Endothelial cell (in vitro differentiated cells): ENCODE results near the gene CEP68. TPM values are rescaled to one million over a fixed set of nuclear protein-coding genes. Genes with fewer than 3 reads are reported as not detected.

Source experiments
- DNase-seq: peaks from one replicate; pipeline ENCODE4 v3.0.0; 2021; ENCODE audit warnings: low spot score
- H3K27ac Mint-ChIP-seq: one replicate; pipeline ENCODE4 v1.8.0; 2021; ENCODE audit warnings: mixed read lengths, inconsistent platforms; ENCODE audit not compliant: unreplicated experiment
- H3K27me3 Mint-ChIP-seq: one replicate; pipeline ENCODE4 v1.8.0; 2021; ENCODE audit warnings: mild to moderate bottlenecking, moderate library complexity, mixed read lengths, inconsistent platforms; ENCODE audit not compliant: unreplicated experiment
- H3K36me3 Mint-ChIP-seq: one replicate; pipeline ENCODE4 v1.8.0; 2021; ENCODE audit warnings: mild to moderate bottlenecking, low read depth, mixed read lengths, inconsistent platforms; ENCODE audit not compliant: unreplicated experiment
- H3K4me1 Mint-ChIP-seq: one replicate; pipeline ENCODE4 v1.8.0; 2021; ENCODE audit warnings: mild to moderate bottlenecking, mixed read lengths, inconsistent platforms; ENCODE audit not compliant: unreplicated experiment
- H3K4me3 Mint-ChIP-seq: one replicate; pipeline ENCODE4 v1.8.0; 2021; ENCODE audit warnings: mild to moderate bottlenecking, mixed read lengths, inconsistent platforms; ENCODE audit not compliant: unreplicated experiment
- H3K9me3 Mint-ChIP-seq: one replicate; pipeline ENCODE4 v1.8.0; 2021; ENCODE audit warnings: mixed read lengths, inconsistent platforms; ENCODE audit not compliant: unreplicated experiment
- total RNA-seq: library from RNA; stranded (reverse); fragmentation: NEBNext Ultra II Directional; extraction: Animal tissue kit (Norgen Biotek cat#: 25700); gene quantifications from one replicate; pipeline ENCODE4 v1.2.1, GENCODE V29; 2021; ENCODE audit not compliant: unreplicated experiment
- TF ChIP-seq, protein P1 (sequence below): fragments of 200-600 bp; sonication (generic); IDR thresholded peaks from one replicate; pipeline ENCODE4 v1.5.0; 2021; ENCODE audit warnings: antibody characterized with exemption; ENCODE audit not compliant: unreplicated experiment

Gene CEP68
- total RNA-seq, 1 donor from 2014 or later, result 63.3 TPM

DNA sequence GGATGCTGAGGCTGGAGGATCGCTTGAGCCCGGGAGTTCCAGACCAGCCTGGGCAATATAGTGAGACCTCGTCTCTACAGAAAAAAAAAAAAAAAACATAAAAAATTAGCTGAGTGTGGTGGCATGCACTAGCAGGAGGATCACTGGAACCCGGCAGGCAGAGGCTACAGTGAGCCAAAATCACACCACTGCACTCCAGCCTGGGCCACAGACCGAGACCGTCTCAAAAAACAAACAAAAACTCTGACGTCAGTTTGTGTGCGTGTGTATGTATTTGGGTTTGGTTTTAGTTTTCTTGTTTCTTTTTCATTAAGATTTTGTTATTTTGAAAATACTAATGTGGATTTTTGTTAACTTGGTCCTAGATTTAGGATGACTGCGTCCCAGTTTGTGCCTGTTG lies 19.0 kb downstream of the CEP68 start:
- Mint-ChIP-seq H3K27me3 (peaks cover 16% of the 10 kb centered on the region), H3K27ac (no peak overlapping the region), H3K4me3 (no peak overlapping the region), H3K36me3 (peaks cover 73% of the 10 kb centered on the region), H3K4me1 (peaks cover 73% of the 10 kb centered on the region), H3K9me3 (no peaks in the 10 kb centered on the region)
- TF ChIP-seq, protein P1, sequence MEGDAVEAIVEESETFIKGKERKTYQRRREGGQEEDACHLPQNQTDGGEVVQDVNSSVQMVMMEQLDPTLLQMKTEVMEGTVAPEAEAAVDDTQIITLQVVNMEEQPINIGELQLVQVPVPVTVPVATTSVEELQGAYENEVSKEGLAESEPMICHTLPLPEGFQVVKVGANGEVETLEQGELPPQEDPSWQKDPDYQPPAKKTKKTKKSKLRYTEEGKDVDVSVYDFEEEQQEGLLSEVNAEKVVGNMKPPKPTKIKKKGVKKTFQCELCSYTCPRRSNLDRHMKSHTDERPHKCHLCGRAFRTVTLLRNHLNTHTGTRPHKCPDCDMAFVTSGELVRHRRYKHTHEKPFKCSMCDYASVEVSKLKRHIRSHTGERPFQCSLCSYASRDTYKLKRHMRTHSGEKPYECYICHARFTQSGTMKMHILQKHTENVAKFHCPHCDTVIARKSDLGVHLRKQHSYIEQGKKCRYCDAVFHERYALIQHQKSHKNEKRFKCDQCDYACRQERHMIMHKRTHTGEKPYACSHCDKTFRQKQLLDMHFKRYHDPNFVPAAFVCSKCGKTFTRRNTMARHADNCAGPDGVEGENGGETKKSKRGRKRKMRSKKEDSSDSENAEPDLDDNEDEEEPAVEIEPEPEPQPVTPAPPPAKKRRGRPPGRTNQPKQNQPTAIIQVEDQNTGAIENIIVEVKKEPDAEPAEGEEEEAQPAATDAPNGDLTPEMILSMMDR, result no peak
- DNase-seq, result no peak

DNA sequence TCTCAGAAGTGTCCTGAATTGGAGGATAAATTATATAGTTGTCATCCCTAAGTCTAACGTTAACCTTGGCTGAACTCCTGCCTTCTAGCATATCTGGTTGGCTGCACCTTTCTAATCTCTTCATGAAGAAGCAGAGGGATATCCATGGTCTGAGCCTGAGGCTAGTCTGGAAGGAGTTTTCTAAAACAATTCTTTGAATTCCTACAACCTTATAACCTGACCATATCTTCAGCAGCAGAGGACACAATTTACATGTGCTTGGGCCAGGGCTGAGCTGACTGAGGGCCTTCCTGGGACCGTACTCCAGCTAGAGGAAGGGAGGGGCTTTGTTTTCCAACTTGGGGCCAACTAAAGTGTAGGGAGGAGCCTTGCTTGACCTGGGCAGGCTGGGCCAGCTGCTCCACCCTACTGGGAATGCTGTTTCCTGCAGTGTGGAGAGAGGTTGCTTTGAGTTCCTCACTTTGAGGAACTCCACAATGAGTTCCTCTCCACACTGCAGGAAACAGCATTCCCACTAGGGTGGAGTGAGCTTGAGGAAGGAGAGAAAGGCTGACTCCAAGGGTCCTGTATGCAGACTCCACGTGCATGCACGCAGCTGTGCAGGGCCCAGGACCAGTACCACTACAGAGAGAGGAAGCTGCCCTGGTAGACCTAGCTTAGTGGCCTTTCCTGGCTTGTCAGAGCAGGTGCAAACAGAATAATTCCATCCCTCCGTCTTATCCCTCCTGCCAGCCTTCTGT lies 19.6 kb downstream of the CEP68 start:
- Mint-ChIP-seq H3K9me3 (no peaks in the 10 kb centered on the region), H3K36me3 (peaks cover 70% of the 10 kb centered on the region), H3K4me3 (peak overlapping the region; percentile 51), H3K27me3 (peaks cover 13% of the 10 kb centered on the region), H3K27ac (peak overlapping the region; percentile 88), H3K4me1 (peaks cover 71% of the 10 kb centered on the region)
- peak; percentile 44 for DNase-seq
- TF ChIP-seq, protein P1, result no peak

DNA sequence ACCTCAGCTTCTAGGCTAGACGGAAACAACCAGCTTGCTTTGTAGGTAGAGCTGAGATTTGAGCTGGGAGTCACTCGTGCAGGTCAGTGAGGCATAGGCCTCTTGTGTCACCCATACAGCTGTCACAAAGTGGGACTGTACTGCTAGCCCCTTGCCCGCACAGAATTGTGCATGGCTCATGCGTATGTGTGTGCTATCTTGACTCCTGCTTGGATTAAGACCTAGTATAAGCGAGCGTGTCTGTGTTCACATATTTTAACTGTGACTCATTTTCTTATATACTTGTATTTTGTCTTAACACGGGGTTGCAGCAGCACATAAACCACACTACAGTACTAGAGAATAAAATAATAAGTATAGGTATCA lies 20.1 kb downstream of the CEP68 start:
- peak overlapping the region; percentile 88 for H3K27ac Mint-ChIP-seq
- H3K4me3 Mint-ChIP-seq, result peak overlapping the region; percentile 51
- peaks cover 13% of the 10 kb centered on the region for H3K27me3 Mint-ChIP-seq
- H3K4me1 Mint-ChIP-seq, result peaks cover 73% of the 10 kb centered on the region
- no peak for DNase-seq
- TF ChIP-seq, protein P1, result no peak
- H3K36me3 Mint-ChIP-seq, result peaks cover 65% of the 10 kb centered on the region
- no peaks in the 10 kb centered on the region for H3K9me3 Mint-ChIP-seq

DNA sequence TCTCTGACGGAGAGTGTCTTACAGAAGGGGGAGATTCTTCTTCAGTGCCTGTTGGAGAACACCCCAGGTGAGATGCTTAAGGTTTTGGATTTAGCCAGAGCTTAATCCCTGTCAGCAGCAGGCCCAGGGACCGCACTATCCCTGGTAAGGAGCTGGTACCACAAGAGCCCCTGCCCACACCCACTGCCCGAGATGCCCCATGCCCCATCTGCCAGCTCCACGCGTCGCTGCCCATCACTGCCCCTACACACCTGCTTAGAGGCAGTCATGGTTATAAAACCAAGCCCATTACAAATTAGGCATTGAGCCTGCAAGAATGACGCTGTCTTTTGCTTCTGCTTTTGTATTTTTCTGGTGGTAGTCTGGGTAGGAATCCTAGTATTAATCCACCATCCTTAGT lies 21.7 kb downstream of the CEP68 start:
- H3K4me1 Mint-ChIP-seq, result peaks cover 73% of the 10 kb centered on the region

DNA sequence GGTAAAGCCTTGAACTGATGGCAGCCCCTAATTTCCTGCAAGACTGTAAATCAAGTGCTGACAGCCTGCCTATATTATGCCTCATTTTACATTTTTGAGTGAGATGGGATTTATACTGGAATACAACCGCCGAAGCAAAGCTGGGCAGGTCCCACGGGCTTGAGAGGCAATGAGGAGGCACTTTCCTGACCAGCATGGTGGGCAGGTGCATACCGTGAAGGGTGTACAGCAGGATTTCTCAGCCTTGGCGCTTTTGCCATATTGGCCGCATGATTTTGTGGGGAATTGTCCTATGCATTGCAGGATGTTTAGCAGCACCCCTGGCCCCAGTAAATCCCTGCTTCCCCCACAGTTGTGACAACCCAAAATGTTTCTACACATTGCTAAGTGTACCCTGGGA lies 22.8 kb downstream of the CEP68 start:
- peaks cover 65% of the 10 kb centered on the region for H3K36me3 Mint-ChIP-seq
- H3K27me3 Mint-ChIP-seq, result peaks cover 11% of the 10 kb centered on the region
- peaks cover 77% of the 10 kb centered on the region for H3K4me1 Mint-ChIP-seq
- no peak overlapping the region for H3K4me3 Mint-ChIP-seq
- H3K27ac Mint-ChIP-seq, result peak overlapping the region; percentile 24
- TF ChIP-seq, protein P1, result no peak
- no peaks in the 10 kb centered on the region for H3K9me3 Mint-ChIP-seq
- DNase-seq, result no peak

More for the DNA sequence above, 21.7 kb downstream of the CEP68 start:
- no peak for DNase-seq
- Mint-ChIP-seq H3K36me3 (peaks cover 63% of the 10 kb centered on the region), H3K9me3 (no peaks in the 10 kb centered on the region), H3K27me3 (peaks cover 14% of the 10 kb centered on the region), H3K27ac (no peak overlapping the region), H3K4me3 (peak overlapping the region; percentile 60)
- TF ChIP-seq, protein P1, result no peak
